Ureter (tissue), 1 donor: Measurements from ENCODE around the gene IGSF21. TPM values are rescaled to one million over a fixed set of nuclear protein-coding genes. Genes with fewer than 3 reads are reported as not detected.

ENCODE experiments used
- DNase-seq: peaks from one replicate; pipeline ENCODE4 v3.0.0-alpha.2; 2020; ENCODE audit warnings: low spot score
- total RNA-seq: library from RNA; stranded (reverse); gene quantifications from one replicate; pipeline ENCODE4 v1.2.4, GENCODE V29; 2023
- donor health status: DM: yes; HTN: yes; CAD: no.

IGSF21 gene
- total RNA-seq, 1 donor from 2014 or later = 6.6 TPM

- DNase-seq = no peak
Measured at GRCh38 chr1:18229625-18230024, 122.0 kb downstream of the IGSF21 start.

DNA sequence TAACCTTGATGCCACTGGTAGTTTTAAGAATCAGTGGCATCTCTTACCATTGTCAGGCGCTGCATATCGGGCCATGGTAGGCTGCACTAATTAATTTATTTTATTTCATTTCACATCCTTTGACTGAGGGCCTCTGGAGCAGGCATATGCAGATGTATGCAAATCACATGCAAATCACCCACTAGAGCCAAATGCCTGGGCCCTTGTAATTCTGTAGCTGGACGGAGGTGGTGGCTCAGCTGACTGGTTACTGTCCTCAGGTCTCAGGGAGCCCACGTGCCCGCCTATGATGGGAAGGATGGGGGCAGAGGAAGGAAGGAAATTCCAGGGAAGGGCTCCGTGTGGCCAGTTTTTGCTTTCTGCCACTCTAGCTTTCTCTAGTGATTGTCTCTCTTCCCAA lies 122.7 kb downstream of the IGSF21 start:
- no peak for DNase-seq

DNA sequence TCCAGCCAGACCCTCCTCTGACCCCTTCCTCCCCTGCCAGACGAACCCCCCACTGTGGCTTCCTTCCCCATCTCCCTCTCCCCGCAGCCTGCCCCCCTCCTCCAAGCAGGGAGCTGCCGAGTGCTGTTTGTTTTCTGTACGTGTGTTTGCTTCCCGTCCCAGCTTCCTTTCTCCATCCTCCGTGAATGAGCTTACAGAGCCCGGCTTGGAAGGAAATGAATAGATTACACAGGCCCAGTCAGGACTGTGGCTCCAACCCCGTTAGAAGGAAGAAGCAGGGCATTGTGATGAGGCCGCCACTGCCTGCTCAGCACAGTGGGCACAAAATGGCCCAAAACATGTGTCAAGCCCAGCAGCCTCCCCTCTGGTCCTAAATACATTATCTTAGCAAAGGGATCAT lies 123.2 kb downstream of the IGSF21 start:
- no peak for DNase-seq

GRCh38 chr1:18232052-18232451 lies 124.5 kb downstream of the IGSF21 start:
- DNase-seq = no peak

DNA sequence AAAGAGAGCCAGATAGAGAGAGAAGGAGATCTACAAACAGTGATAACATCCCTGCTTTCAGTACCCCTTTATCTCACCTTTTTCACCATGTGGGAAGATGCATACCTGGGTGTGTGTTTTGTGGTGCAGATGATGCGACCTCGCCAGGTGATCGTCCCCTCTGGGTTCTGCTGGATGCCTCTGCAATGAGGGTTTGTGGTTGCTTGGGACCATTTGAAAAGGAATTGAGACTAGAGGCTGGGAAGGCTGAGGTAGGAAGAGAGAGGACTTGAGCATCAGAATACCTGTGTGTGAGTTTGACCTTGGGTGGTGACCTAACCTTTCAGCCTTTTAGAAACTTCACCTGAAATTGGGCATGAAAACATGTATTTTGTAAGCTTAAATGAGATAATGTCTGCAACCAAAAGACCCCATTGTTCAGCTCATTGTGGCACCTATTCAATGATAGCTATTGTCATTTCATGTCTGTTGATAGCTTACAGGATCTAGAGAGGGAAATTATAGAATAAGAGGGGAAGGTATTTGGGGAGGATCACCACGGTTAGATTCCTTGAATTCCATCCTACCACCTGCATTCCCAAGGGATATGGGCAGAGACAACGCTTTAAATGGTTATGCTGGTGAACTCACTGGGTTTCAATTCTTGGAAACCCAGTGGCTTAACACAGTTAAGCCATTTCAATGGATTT lies 125.7 kb downstream of the IGSF21 start:
- DNase-seq = no peak

DNA sequence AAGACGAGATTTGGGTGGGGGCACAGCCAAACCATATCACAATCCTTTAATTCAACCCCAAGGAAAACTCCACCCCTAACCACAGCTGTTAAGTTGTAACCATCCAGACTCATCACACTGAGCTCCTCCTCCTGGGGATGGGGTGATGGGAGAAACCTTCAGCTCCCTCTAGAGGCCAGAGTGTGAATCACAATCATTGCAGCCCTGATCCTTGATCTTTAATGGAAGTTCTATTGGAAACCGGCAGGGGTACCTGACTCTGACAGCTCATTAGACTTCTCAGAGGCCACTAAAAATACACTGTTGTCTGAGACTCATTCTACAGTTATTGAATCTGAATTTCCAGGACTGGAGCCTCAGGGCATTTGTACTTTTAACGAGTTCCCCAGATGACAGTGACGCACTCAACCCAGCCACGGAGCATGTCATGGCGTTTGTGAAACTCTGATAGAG lies 127.2 kb downstream of the IGSF21 start:
- DNase-seq = peak; percentile 47

DNA sequence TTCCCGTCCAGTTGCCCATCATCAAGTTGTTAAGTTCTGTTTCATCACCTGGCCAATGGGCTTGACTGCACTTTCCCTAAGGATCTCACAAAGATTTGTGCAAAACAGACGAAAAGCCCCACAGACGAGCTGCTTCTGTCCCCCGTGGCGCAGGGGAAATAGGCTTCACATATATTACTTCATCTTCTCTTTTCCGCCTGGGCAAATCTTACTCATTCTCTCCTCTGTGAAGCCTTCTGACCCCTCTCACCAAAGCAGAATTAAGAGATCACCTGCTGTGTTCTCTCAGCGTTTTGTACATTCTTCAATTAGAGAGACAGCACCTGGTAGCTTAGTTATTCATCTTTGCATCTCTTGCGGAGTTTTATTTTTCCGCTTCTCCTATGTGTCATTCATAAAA lies 129.8 kb downstream of the IGSF21 start:
- DNase-seq = no peak

- no peak for DNase-seq
Measured at GRCh38 chr1:18238190-18238589, 130.6 kb downstream of the IGSF21 start.

DNA sequence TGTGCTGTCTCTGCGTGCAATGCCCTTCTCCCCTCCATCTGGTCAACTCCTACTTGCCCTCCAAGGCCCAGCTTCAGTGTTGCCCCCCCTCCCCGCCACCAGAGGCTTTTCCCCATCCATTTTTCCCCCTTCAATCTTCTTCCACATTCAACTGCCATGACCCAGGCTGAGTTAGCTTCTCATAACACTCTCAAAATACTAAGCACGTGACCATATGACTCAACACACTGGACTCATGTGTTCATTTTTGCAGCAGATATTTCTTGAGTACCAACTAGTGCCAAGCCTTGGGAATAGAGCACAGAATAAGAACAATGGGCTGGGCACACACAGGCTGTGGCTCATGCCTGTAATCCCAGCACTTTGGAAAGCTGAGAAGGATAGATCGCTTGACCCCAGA lies 132.1 kb downstream of the IGSF21 start:
- no peak for DNase-seq

- no peak for DNase-seq
Measured at GRCh38 chr1:18240906-18241305, 133.3 kb downstream of the IGSF21 start.

DNA sequence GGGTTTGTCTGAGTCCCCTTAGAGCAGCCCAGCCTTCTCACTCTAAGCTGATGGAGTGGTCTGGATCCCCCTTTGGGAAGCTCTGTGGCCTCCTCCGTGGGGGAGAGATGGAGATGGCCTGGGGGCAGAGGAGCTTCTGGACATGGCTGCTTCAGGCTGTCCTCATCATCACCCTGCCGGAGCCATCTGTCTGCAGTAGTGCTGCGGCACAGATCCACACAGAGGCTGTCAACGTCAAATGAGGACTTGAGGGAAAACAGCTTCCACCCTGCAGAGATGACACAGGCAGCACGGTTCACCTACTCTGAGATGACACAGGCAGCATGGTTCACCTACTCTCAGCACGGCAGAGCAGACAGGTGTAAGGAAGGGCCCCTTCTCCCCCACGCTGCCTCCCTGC lies 134.3 kb downstream of the IGSF21 start:
- DNase-seq = no peak

DNA sequence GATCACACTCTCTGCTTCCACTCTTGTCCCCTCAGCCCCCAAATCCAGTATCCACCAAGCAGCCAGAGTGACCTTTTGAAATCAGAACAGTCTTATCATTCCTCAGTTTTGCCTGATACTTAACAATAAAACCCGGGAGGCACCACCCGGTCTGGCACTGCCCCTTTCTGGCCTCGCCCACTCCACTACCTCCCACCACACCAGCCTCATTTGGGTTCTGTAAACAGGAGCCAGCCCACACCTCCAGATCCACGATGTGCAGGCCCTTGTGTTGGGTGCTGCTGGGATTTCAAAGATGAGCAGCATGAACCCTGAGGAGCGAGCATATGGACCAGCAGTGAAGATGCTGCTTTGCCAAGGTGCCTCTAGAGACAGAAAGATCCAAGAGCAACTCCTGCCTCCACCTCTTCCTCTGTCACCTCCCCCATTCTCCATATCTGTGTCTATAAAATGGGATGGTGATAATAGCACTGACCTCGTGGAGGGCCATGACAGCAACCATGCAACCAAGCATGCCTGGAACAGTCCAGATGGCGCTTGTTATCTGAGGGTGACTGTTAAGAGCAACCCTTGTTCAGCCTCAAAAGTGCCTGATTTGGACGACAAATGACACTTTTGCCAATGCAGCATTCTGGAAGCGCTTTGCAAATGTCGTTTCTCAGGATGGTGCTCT lies 136.0 kb downstream of the IGSF21 start:
- no peak for DNase-seq

GRCh38 chr1:18244762-18245161 lies 137.2 kb downstream of the IGSF21 start:
- DNase-seq = no peak

- DNase-seq = no peak
Measured at GRCh38 chr1:18245647-18246046, 138.0 kb downstream of the IGSF21 start.

GRCh38 chr1:18246543-18246942 lies 138.9 kb downstream of the IGSF21 start:
- DNase-seq = no peak

GRCh38 chr1:18247151-18247550 lies 139.6 kb downstream of the IGSF21 start:
- no peak for DNase-seq

- no peak for DNase-seq
Measured at GRCh38 chr1:18249631-18250030, 142.0 kb downstream of the IGSF21 start.

DNA sequence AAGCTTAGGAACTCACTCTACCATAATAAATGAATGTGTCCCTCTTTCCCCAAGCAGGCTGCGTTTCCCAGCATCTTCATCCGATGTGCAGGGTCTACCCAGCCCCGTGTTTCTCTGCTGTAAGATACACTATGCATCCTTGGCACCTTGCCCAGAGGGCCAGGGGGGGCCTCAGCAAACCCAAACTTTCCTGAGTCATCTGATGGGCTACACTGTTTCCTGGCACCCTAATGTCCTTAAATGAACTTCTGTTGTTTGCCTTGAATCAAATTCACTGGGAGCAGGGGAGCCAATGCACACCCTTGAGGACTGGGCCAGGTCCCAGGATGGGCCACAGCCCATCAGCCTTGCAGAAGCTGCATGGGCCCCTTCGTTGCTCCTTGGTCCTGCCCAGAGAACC lies 145.5 kb downstream of the IGSF21 start:
- no peak for DNase-seq

- DNase-seq = peak; percentile 57
Measured at GRCh38 chr1:18256282-18257235, 149.0 kb downstream of the IGSF21 start.

GRCh38 chr1:18257778-18258177 lies 150.2 kb downstream of the IGSF21 start:
- no peak for DNase-seq

DNA sequence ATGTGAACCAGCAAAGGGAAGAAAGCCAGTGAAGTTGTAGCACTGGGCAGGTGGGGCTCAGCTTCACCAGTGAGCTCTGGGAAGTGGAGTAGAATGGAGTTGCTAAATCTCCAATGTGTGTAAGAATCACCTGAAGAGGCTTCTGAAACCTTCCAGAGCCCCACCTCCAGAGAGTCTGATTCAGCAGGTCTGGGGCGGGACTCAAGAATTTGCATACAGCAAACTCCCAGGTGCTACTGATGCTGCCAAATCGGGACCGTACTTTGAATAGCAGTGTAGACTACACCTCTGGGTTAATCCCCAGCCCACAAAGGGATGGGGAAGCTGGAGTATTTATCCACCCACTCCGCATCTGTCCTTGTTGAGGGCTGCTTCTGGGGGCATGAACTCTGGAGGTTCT lies 154.3 kb downstream of the IGSF21 start:
- DNase-seq = no peak

DNA sequence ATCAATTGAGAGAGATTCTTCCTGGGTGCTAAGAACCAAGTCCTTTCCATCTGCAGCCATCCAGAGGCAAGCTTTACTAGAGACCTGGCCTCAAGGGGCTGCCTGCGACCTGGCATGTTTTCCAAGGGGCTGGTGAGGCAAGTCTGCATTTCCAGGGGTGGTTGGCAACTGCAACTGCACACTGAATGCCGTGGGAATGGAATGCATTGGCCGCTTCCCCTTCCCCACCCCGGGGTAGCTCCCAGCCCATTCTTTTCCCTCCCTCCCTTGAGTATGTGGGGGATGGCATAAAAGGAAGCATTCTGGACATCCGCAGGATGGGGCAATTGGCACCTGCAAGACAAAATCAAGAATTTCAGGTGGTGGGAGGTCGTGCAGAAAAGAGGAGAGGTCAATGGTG lies 155.1 kb downstream of the IGSF21 start:
- no peak for DNase-seq
